H1 (cell line): ENCODE measurements around the gene KRT7. TPM values are rescaled to one million over a fixed set of nuclear protein-coding genes. Genes with fewer than 3 reads are reported as not detected.

Experiments used
- CTCF ChIA-PET: fragments of 300-600 bp; sonication (Branson Sonifier 250); formaldehyde crosslinking; loops from one replicate; lab custom pipeline; 2021; ENCODE audit not compliant: partially characterized antibody; lab: Charles Lee
- POLR2A ChIA-PET: fragments of 300-600 bp; sonication (Branson Sonifier 250); formaldehyde crosslinking; loops from one replicate; lab custom pipeline; 2021; ENCODE audit warnings: inconsistent platforms; ENCODE audit not compliant: partially characterized antibody; lab: Charles Lee
- DNase-seq, 2 experiments: peaks; one replicate each; pipeline versions ENCODE4 v3.0.0 to v3.0.0-alpha.2; 2010 to 2022; ENCODE audit warnings: low spot score in 2 of 2, low read depth in 1 of 2, mixed read lengths in 1 of 2
- FAIRE-seq: peaks from 2 replicates; lab custom pipeline; 2011; peaks lifted over from hg19 to GRCh38; lab: Jason Lieb, UNC
- H2AFZ ChIP-seq: 2 replicates; pipeline ENCODE4 v1.8.1; 2012; ENCODE audit warnings: low read length, inconsistent platforms
- H2AK5ac ChIP-seq: 2 replicates; pipeline ENCODE4 v1.6.1; 2013; ENCODE audit warnings: low read depth, low read length
- H2BK120ac ChIP-seq: replicated peaks from 2 replicates; pipeline ENCODE3; 2013; ENCODE audit warnings: low read depth, low read length, inconsistent platforms
- H2BK12ac ChIP-seq: 2 replicates; pipeline ENCODE4 v1.6.1; 2013; ENCODE audit warnings: low read depth, low read length
- H2BK15ac ChIP-seq: 2 replicates; pipeline ENCODE4 v1.6.1; 2013; ENCODE audit warnings: low read length
- H2BK20ac ChIP-seq: 2 replicates; pipeline ENCODE4 v1.6.1; 2013; ENCODE audit warnings: low read length
- H2BK5ac ChIP-seq: 2 replicates; pipeline ENCODE4 v1.6.1; 2013; ENCODE audit warnings: low read depth, low read length
- H3K14ac ChIP-seq: 2 replicates; pipeline ENCODE4 v1.6.1; 2013; ENCODE audit warnings: inconsistent platforms; ENCODE audit not compliant: insufficient read length
- H3K18ac ChIP-seq: 2 replicates; pipeline ENCODE4 v1.6.1; 2013; ENCODE audit warnings: low read length; ENCODE audit errors: extremely low read depth
- H3K23ac ChIP-seq: 2 replicates; pipeline ENCODE4 v1.6.1; 2013; ENCODE audit warnings: inconsistent platforms; ENCODE audit not compliant: insufficient read length
- H3K23me2 ChIP-seq: 2 replicates; pipeline ENCODE4 v1.6.1; 2013; ENCODE audit warnings: low read depth, low read length
- H3K27ac ChIP-seq: 2 replicates; pipeline ENCODE4 v1.6.1; 2011; ENCODE audit warnings: low read depth, low read length, inconsistent platforms
- H3K27me3 ChIP-seq, 4 experiments: replicated peaks in 1 of 4; 1 replicate in 1 of 4; 2 replicates in 3 of 4; pipeline versions ENCODE4 v1.6.1 to v1.8.1; 2011 to 2013; ENCODE audit warnings: low read length in 3 of 4, mild to moderate bottlenecking in 3 of 4, inconsistent platforms in 2 of 4, mixed read lengths in 2 of 4, moderate library complexity in 1 of 4; ENCODE audit not compliant: control insufficient read depth in 3 of 4, insufficient read depth in 3 of 4; ENCODE audit errors: extremely low read depth in 1 of 4
- H3K36me3 ChIP-seq, 4 experiments: 2 replicates each; pipeline versions ENCODE4 v1.6.1 to v1.8.1; 2011 to 2013; ENCODE audit warnings: mild to moderate bottlenecking in 4 of 4, low read length in 3 of 4, moderate library complexity in 2 of 4, control low read depth in 1 of 4, inconsistent platforms in 1 of 4; ENCODE audit not compliant: insufficient read depth in 4 of 4, control insufficient read depth in 2 of 4
- H3K4ac ChIP-seq: replicated peaks from 2 replicates; pipeline ENCODE3; 2013; ENCODE audit warnings: low read length, low read depth, mixed read lengths, inconsistent platforms; ENCODE audit not compliant: insufficient read length
- H3K4me1 ChIP-seq, 4 experiments: replicated peaks in 1 of 4; 1 replicate in 1 of 4; 2 replicates in 3 of 4; pipeline versions ENCODE4 v1.6.1 to v1.8.1; 2011 to 2013; ENCODE audit warnings: low read length in 3 of 4, inconsistent platforms in 2 of 4, mixed read lengths in 1 of 4; ENCODE audit not compliant: insufficient read depth in 4 of 4, control insufficient read depth in 3 of 4
- H3K4me2 ChIP-seq, 2 experiments: 2 replicates each; pipeline versions ENCODE4 v1.6.1 to v1.8.1; 2011 to 2013; ENCODE audit warnings: low read depth in 2 of 2, low read length in 2 of 2, control low read depth in 1 of 2, inconsistent platforms in 1 of 2, mild to moderate bottlenecking in 1 of 2; ENCODE audit not compliant: insufficient read depth in 1 of 2
- H3K4me3 ChIP-seq, 4 experiments: fragments of 200-600, 300-600 bp in 1 of 4; sonication (generic), shearing (Covaris generic), sonication (Bioruptor Twin) in 1 of 4; 2 replicates each; pipeline versions ENCODE4 v1.5.1 to v1.8.1; 2011 to 2016; ENCODE audit warnings: low read length in 4 of 4, low read depth in 3 of 4, control low read depth in 2 of 4, inconsistent platforms in 2 of 4, mild to moderate bottlenecking in 2 of 4, mixed read lengths in 1 of 4, moderate library complexity in 1 of 4; ENCODE audit not compliant: insufficient read depth in 2 of 4; ENCODE audit errors: extremely low read depth in 1 of 4
- H3K56ac ChIP-seq: replicated peaks from 2 replicates; pipeline ENCODE3; 2013; ENCODE audit warnings: low read depth, mild to moderate bottlenecking, mixed read lengths, low read length, inconsistent platforms; ENCODE audit not compliant: insufficient read length
- H3K79me1 ChIP-seq: 2 replicates; pipeline ENCODE4 v1.6.1; 2013; ENCODE audit warnings: low read depth, low read length, control low read depth
- H3K79me2 ChIP-seq, 2 experiments: 2 replicates each; pipeline versions ENCODE4 v1.6.1 to v1.8.1; 2012 to 2013; ENCODE audit warnings: low read length in 2 of 2, mild to moderate bottlenecking in 2 of 2, inconsistent platforms in 1 of 2; ENCODE audit not compliant: insufficient read depth in 2 of 2, control insufficient read depth in 1 of 2
- H3K9ac ChIP-seq, 4 experiments: replicated peaks in 1 of 4; 1 replicate in 1 of 4; 2 replicates in 3 of 4; pipeline versions ENCODE4 v1.6.1 to v1.8.1; 2011 to 2013; ENCODE audit warnings: low read depth in 3 of 4, low read length in 3 of 4, control low read depth in 2 of 4, mild to moderate bottlenecking in 2 of 4, moderate library complexity in 2 of 4, inconsistent platforms in 1 of 4; ENCODE audit errors: extremely low read depth in 1 of 4
- H3K9me3 ChIP-seq, 2 experiments: 2 replicates each; pipeline versions ENCODE4 v1.6.1 to v1.8.1; 2012 to 2013; ENCODE audit warnings: mild to moderate bottlenecking in 2 of 2, moderate library complexity in 2 of 2, control low read depth in 1 of 2, inconsistent platforms in 1 of 2, low read depth in 1 of 2, low read length in 1 of 2, mixed read lengths in 1 of 2; ENCODE audit not compliant: insufficient read depth in 2 of 2
- H4K20me1 ChIP-seq, 2 experiments: replicated peaks in 1 of 2; 2 replicates each; pipeline versions ENCODE3 to v1.8.1; 2011 to 2013; ENCODE audit warnings: inconsistent platforms in 2 of 2, low read length in 2 of 2, mild to moderate bottlenecking in 1 of 2; ENCODE audit not compliant: insufficient read depth in 2 of 2, control insufficient read depth in 1 of 2
- H4K5ac ChIP-seq: 2 replicates; pipeline ENCODE4 v1.6.1; 2013; ENCODE audit warnings: low read length, low read depth, mixed read lengths, inconsistent platforms; ENCODE audit not compliant: insufficient read length
- H4K8ac ChIP-seq: 2 replicates; pipeline ENCODE4 v1.8.0; 2013; ENCODE audit warnings: mild to moderate bottlenecking, moderate library complexity, low read length, inconsistent platforms; ENCODE audit not compliant: insufficient read depth; ENCODE audit errors: extremely low read depth
- H4K91ac ChIP-seq: replicated peaks from 2 replicates; pipeline ENCODE3; 2013; ENCODE audit warnings: low read length, mixed read lengths, inconsistent platforms; ENCODE audit not compliant: insufficient read length
- JUND ChIP-seq: IDR thresholded peaks from 2 replicates; pipeline ENCODE4 v1.6.1; 2011; ENCODE audit warnings: mild to moderate bottlenecking, improper control_type of control experiment, low read length
- WGBS, 2 experiments: shearing (Covaris generic) in 1 of 2; methylation state at CpG; one replicate each; pipeline versions ENCODE4 v1.1.6 to v1.1.7; 2013 to 2015; ENCODE audit warnings: low lambda C conversion rate in 2 of 2, mixed read lengths in 2 of 2, inconsistent platforms in 1 of 2, low coverage in 1 of 2, missing lambda C conversion rate in 1 of 2; ENCODE audit not compliant: insufficient replicate concordance in 2 of 2, insufficient coverage in 1 of 2, insufficient read length in 1 of 2; ENCODE audit errors: extremely low coverage in 1 of 2, missing lambda C conversion rate in 1 of 2; 5-methylcytosine and 5-hydroxymethylcytosine counted together
- polyA plus RNA-seq, 7 experiments: library from polyadenylated mRNA; depleted of rRNA in 3 of 7; stranded (reverse) in 5 of 7; unstranded in 2 of 7; fragments of >200 nt in 5 of 7; fragments of 200-250 nt in 2 of 7; gene quantifications; 1 replicate in 5 of 7; 2 replicates in 1 of 7; 4 replicates in 1 of 7; pipeline versions ENCODE4 v1.2.1 to v1.2.3, GENCODE V29; 2011 to 2013; ENCODE audit warnings: missing spikeins in 2 of 7, mixed read lengths in 2 of 7
- total RNA-seq: library from RNA; stranded (reverse); fragmentation: NEBNext Ultra II Directional; extraction: Animal tissue kit (Norgen Biotek cat#: 25700); gene quantifications from 2 replicates; pipeline ENCODE4 v1.2.1, GENCODE V29; 2021
- TF ChIP-seq, protein P1 (sequence below): IDR thresholded peaks from 2 replicates; pipeline ENCODE4 v1.6.1; 2012; ENCODE audit warnings: inconsistent platforms

KRT7 gene
- total and polyA plus RNA-seq, 2 of the 8 experiments (the other 6 are each of a cell fraction or from before 2014, with no cell fraction given) = 13.2 to 19.0 TPM

DNA sequence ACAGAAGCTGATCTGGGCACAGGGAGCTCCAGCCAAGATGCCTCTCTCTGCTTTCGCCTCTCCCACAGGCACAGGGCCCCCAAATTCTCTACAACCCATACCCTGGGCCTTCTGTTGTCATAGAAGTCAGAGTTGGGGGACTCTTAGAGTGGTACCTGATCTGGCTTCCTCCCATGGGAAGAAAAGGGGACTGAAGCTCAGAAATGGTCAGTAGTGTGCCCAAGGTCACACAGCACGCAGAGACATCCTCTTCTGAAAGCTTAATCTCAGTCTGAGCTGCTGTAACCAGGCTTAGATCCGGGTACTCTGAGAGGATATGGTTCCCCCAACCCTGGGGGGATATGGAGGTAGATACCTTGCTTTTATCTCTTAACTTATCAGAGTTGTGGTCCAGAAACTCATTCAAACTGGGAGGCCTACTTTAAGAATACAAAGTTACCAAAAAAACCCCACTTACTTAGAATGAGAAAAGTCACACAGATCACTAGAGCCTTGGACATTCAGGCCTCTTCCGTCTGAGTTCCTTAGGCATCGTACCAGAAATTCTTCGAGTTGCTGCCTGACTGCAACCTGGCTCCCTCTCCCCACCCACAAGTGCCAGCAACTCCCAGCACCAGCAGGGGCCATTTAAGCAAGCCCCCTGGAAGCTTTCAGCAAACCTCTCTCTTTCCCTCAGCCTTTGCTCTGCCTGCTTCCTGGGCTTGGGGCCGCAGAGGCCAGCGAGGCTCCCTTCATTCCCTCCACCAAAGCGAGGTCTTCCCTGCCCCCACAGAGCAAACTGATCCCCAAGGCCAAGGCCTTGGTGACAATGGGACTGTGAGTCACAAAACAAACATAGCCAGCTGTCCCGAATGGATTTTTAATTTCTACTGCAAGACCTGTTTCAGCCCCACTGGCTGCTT, 13.9 kb downstream of the KRT7 start:
- ChIA-PET POLR2A (interaction anchor here (1.0 to 3.0 kb wide), 5 partner anchors 9 to 13 kb away, joined by 3 to 12 read pairs (median 3); no protein-coding TSS in a partner anchor), CTCF (interaction anchor here (0.6 to 14.6 kb wide), 11 partner anchors 11 to 1272 kb away, joined by 3 to 146 read pairs (median 3); no protein-coding TSS in a partner anchor)
- no peak overlapping the region for H4K91ac ChIP-seq
- 0 out of 2 replicates have a peak overlapping the region, but pooled peaks have one; percentile 39 for H2BK12ac ChIP-seq
- no peak overlapping the region for H3K9ac ChIP-seq
- no peaks in the 10 kb centered on the region for H3K36me3 ChIP-seq
- no peak overlapping the region for H2BK120ac ChIP-seq
- H2AK5ac ChIP-seq = no peak overlapping the region; the same call in 1 of the 2 replicates
- H3K56ac ChIP-seq = no peak overlapping the region
- H3K27me3 ChIP-seq = peaks cover 4 to 28% (median 22%) of the 10 kb centered on the region in 4 experiments
- peak overlapping the region; percentile 6; the same call in 1 of the 2 replicates for H3K18ac ChIP-seq
- H3K79me2 ChIP-seq = no peaks in the 10 kb centered on the region
- no peak overlapping the region for H3K4ac ChIP-seq
- H3K9me3 ChIP-seq = no peaks in the 10 kb centered on the region
- peak overlapping the region; percentile 75; the same call in 1 of the 2 replicates for H2BK20ac ChIP-seq
- no peak overlapping the region for H4K8ac ChIP-seq
- no peak overlapping the region for H2AFZ ChIP-seq
- H4K5ac ChIP-seq = no peak overlapping the region
- FAIRE-seq = no peak
- no peak overlapping the region for H3K4me3 ChIP-seq
- H2BK15ac ChIP-seq = 0 out of 2 replicates have a peak overlapping the region, but pooled peaks have one; percentile 29
- H3K14ac ChIP-seq = no peak overlapping the region
- no peaks in the 10 kb centered on the region for H4K20me1 ChIP-seq
- WGBS, 2 experiments = 59% methylated on average over 10 of the region's 10 CpGs; no CpG with 5 or more reads in 1 of the 2 experiments
- peaks cover 3% of the 10 kb centered on the region; the same call in 1 of the 2 replicates for H3K23me2 ChIP-seq
- no peak overlapping the region for H3K23ac ChIP-seq
- no peak overlapping the region for H3K27ac ChIP-seq
- H2BK5ac ChIP-seq = no peak overlapping the region
- H3K4me1 ChIP-seq = peaks cover 0 to 12% (median 5%) of the 10 kb centered on the region in 4 experiments; a peak in 5 of 7 replicates
- peak overlapping the region in 1 of 2 experiments; percentile 15; a peak in 1 of 4 replicates for H3K4me2 ChIP-seq
- no peak for DNase-seq
- no peaks in the 10 kb centered on the region for H3K79me1 ChIP-seq
- peak; percentile 47; the same call in 1 of the 2 replicates for TF ChIP-seq JUND
- TF ChIP-seq, protein P1, sequence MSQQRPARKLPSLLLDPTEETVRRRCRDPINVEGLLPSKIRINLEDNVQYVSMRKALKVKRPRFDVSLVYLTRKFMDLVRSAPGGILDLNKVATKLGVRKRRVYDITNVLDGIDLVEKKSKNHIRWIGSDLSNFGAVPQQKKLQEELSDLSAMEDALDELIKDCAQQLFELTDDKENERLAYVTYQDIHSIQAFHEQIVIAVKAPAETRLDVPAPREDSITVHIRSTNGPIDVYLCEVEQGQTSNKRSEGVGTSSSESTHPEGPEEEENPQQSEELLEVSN = no peak
- TF ChIP-seq, all 59 proteins: peak for 1
